EH (cell line): Measurements from ENCODE around the gene TIMP3.
A peak's percentile ranks its signal among the peaks of the same experiment; 100 is the strongest.
"Not testable (repeated sequence)": the region's sequence is repeated elsewhere in the genome, so short reads cannot be mapped to it uniquely, and the experiment has no call there.

Experiments
- DNase-seq: peaks from one replicate; pipeline ENCODE4 v3.0.0-alpha.2; 2015; ENCODE audit warnings: low read depth

The TIMP3 gene

GRCh38 chr22:32855045-32855756 is 53.7 kb downstream of the TIMP3 start:
- DNase-seq: no peak

DNA sequence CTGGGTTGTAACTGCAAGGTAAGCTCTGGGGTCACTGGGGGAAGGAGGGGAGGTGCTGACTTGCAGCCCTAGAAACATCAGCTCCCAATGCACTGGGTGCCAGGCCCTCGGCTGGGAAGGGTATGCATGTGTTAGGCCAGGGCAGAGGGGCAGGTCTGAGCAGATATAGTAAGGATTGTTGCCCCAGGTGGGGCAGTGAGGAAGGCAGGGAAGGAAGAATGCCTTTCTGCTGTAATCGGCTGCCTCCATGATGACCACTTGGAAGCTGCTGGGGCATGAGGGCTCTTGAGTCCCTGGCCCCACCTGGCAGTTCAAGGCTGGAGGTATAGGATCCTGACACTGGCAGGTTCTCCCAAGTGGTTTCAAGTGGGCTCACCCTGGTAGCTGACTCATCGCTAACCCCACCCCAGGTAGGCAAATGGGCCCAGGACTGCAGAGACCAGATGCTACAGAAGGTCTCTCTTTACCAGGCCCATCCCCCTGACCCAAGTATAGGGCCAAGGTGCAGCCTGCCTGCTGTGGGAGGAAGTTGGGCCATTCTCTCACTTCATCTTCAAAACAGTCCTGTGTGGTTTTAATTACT is 56.7 kb downstream of the TIMP3 start:
- DNase-seq: no peak

DNA sequence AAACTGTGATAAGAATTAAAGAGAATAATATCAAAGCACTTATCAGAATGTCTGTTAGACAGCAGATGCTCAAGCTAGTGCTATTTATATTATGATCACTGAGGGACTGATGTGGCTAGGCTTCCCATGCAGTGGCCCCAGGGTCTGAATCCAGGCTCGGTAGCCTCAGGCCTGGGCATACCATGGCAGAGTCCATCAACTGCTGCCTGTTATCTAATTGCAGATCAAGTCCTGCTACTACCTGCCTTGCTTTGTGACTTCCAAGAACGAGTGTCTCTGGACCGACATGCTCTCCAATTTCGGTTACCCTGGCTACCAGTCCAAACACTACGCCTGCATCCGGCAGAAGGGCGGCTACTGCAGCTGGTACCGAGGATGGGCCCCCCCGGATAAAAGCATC is 57.5 kb downstream of the TIMP3 start:
- no peak for DNase-seq

GRCh38 chr22:32859743-32860142 is 58.2 kb downstream of the TIMP3 start:
- DNase-seq: no peak

GRCh38 chr22:32861330-32861729 is 59.8 kb downstream of the TIMP3 start:
- DNase-seq: no peak

DNA sequence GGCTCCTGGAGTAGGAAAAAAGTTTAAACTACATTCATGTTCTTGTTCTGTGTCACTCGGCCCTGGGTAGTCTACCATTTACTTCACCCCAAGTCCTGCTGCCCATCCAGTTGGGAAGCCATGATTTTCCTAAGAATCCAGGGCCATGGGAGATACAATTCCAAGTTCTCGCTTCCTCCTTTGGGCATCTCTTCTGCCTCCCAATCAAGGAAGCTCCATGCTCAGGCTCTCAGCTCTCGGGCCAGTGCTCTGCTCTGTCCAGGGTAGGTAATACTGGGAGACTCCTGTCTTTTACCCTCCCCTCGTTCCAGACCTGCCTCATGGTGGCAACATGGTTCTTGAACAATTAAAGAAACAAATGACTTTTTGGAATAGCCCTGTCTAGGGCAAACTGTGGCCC is 60.6 kb downstream of the TIMP3 start:
- no peak for DNase-seq

- DNase-seq: no peak
Measured at GRCh38 chr22:32862936-32863661, 61.6 kb downstream of the TIMP3 start.

DNA sequence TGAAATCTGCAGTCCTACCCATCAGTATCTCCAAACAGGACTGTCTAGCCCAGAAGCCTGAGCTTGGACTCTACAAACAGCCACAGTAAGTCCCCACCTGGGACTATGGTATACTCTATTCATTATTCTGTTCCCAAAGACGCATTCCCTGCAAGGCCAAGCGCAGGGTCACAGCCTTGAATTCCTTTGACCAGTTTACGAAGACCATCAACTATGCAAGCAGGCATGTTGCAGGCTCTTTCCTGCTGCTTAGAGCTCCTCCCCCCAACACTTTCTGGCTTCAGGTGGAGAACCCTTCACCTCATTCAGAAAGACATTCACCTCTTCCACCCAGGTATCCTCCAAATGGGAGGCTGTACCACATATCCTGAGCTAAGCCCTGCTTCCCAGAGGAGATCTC is 62.5 kb downstream of the TIMP3 start:
- no peak for DNase-seq

DNA sequence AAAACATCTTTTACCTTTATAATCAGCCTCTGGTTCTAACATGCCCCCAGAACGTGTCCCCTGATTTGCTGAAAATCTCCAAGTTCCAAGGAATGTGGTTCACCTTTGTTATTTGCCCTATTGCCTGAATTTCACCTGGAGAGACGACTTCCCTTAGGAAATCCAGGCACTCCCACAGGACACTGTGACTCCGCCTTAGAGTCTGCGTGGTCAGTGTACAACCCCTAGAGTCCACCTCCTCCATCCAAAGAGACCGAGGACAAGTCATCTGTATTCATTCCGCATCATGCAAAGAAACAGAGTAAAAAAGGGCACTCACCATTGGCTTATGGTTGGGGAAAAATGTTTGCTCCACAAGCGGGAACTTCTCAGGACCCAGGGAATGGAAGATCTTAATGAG is 63.1 kb downstream of the TIMP3 start:
- no peak for DNase-seq

DNA sequence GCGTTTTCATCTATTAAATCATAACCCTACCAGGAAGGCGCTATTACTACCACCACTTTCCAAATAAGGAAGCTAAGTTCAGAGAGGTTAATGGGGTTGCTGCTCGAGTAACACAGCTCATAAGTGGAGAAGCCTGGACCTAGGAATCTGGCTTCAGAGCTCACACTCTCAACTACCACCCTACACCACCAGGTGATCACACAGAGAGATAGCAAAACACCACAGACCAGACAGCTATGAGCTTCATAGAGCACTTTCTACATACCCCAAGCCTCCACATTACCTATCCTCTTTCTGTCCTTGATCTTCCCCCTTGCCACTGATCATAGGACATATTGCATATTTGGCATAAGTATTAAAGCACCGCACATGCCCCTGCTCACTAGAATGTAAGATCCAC is 65.4 kb downstream of the TIMP3 start:
- no peak for DNase-seq

- DNase-seq: no peak
Measured at GRCh38 chr22:32868946-32869345, 67.4 kb downstream of the TIMP3 start.

- no peak for DNase-seq
Measured at GRCh38 chr22:32870474-32870873, 69.0 kb downstream of the TIMP3 start.

DNA sequence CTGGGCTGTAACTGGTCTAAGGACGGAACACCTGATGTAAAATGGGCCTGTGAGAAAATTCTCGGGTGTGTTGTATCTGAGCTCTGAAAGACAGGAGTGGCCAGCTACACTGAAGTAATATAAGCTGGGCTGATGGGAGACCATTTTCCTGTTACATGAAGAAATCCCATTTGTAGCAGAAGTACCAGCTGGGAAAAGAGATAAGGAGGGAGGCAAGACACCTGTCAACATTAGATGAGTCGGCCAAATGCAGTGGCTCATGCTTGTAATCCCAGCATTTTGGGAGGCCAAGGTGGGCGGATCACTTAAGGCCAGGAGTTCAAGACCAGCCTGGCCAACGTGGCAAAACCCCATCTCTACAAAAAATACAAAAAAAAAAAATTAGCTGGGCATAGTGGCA is 72.1 kb downstream of the TIMP3 start:
- DNase-seq: not testable (repeated sequence)

GRCh38 chr22:32874385-32874784 is 72.9 kb downstream of the TIMP3 start:
- DNase-seq: no peak

GRCh38 chr22:32874976-32875375 is 73.5 kb downstream of the TIMP3 start:
- DNase-seq: no peak

- no peak for DNase-seq
Measured at GRCh38 chr22:32876516-32876915, 75.0 kb downstream of the TIMP3 start.

GRCh38 chr22:32877196-32877595 is 75.7 kb downstream of the TIMP3 start:
- no peak for DNase-seq

GRCh38 chr22:32879550-32879949 is 78.0 kb downstream of the TIMP3 start:
- no peak for DNase-seq

DNA sequence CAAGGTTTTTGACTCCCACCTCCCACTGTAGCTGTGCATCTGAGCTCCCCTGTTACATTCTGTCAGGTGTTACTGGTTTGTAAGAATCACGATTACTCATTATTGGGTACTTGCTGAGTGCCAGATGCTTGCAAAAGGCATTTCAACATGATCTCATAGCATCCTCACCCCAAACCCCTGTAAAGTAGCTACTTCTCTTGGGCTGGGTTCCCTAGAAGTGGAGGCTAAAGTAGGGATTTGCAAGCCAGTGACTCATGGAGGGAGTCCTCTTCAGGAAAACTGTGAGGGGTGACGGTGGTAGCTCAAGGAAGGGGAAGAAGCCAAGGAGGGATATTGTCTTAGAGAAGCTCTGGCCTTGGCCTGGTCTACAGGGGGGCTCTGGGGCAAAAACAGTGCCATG is 78.6 kb downstream of the TIMP3 start:
- no peak for DNase-seq

GRCh38 chr22:32880505-32880892 is 79.0 kb downstream of the TIMP3 start:
- no peak for DNase-seq

GRCh38 chr22:32880893-32881596 is 79.5 kb downstream of the TIMP3 start:
- DNase-seq: peak; percentile 53

DNA sequence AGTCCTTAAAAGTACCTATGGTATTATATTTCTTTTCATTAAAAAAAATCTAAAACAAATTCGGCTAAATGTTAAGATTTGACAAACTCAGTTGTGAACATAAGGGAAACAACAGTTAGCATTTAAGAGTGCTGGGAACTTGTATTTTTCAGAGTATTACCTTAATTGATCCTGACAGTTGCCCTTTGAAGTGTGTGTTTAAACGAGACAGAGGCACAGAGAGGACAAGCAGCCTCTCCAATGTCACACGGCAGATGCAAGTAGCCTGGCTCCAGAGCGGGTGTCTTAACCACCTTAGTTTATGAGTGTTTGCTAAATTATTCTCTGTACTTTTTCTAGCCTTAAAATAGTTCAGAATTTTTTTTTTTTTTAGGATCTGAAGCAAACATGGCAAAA is 80.9 kb downstream of the TIMP3 start:
- no peak for DNase-seq
